Stimulated activated CD4-positive, alpha-beta T cell treated with anti-CD3 and anti-CD28 coated beads, Interleukin-4, amount 100 ng/mL, for 48 hours (primary cell): ENCODE measurements around the gene SPNS2.

Experiments
- DNase-seq, 2 donors: peaks; one replicate each; pipeline ENCODE4 v3.0.0-alpha.2; 2020; ENCODE audit warnings: low read depth in 2 of 2

The SPNS2 gene

DNA sequence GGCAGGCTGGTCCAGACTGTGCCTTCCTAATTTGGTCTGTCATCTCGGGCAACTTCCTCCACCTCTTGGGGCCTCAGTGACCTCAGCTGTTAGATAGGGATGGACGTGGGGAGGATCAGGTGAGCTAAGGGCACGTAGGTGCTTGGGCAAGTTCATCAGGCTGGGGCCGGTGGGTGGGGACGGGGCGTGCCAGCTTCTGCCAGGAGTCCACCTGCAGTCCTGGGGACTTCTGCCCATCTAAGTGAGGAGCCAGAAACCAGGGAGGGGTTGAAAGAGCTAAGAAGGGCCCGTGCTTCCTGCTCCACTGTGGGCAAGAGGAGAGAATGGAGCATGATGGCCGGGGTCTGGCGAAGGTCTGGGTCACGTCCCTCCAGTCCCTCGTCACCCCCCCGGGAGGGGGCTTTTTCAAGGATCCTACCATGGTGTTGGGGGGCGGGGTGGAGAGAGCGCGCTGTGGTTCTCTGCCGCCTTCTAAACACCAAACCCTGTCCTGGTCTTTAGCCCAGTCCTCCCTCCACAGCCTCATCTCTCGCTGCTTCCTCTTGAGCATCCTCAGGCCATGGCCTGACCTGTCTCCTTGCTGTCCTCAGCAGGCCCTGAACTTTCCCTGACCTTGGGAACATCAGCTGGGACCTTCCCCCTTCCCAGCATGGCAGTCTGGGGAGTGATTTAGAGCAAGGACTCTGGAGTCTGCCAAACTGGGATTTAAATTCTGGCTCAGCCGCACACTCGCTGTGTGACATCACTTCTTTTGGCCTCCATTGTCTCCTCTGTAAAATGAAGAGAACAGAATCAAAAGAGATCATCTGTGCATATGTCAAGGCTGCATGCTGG lies 21.6 kb downstream of the SPNS2 start:
- no peak for DNase-seq

DNA sequence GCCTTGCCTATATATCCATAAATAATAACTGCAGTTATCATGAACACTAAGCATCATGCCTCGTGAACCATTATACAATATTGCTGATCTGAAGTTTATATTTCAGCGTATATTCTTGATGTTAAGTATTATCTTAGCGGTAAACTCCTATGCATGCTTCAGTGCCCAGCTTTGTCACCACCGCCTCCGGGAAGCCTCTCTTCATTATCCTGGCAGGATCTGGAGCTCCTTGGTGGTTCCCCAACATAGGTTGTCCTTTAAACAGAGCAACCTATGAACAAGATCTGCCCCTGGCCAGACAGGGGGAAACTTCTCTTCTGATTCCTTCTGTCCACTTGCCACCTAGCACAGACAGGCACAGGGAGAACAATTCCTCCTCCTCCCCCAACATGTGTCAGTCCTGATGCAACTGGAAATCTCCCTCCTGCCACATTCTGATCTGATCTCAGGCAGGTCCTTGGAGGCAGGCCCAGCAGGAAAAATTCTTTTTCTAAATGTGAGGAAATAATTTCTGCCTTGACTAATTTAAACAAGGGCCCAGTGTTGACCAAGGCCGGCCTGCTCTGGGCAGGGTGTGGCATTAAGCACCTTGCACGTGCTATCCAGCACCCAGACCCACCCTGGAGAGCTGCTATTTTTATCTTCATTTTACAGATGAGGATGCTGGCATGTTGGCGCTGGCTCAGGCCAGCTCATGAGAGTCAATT lies 22.4 kb downstream of the SPNS2 start:
- DNase-seq: no peak

DNA sequence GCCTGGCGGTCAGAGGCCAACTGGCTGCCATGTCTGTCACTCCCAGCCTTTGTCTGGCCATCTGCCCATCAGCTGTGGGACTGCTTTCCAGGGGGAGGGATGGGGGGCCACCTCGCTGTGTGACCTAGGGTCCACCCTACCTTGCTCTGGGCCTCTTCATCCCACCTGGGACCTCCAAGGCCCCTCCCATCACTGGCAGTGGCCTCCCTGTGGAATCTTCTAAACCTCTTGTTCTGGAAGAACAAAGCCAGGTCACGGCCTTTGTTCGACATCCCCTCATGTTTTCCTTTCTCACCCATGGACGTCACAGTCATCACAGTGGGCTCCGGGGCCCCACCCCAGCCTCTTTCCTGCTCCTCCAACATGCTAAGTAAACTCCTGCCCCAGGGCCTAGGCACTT lies 24.0 kb downstream of the SPNS2 start:
- DNase-seq: no peak

DNA sequence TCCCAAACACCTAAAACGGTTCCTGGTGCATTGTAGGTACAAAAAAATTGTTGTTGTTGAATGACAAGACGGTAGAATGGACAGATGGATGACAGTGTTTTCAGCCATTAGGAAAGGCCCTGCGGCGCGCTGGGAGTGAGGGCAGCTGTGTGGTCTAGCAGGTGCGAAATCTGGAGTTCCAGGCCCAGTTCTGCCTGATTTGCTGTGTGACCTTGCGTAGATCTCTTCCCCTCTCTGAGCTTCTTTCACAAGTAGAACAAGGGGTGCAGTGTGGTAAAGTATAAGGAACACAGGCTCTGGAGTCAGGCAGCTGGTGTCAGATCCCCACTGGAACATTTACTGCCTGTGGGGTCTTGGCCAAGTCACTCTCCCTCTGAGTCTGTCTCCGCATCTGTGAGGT lies 25.3 kb downstream of the SPNS2 start:
- DNase-seq: no peak

DNA sequence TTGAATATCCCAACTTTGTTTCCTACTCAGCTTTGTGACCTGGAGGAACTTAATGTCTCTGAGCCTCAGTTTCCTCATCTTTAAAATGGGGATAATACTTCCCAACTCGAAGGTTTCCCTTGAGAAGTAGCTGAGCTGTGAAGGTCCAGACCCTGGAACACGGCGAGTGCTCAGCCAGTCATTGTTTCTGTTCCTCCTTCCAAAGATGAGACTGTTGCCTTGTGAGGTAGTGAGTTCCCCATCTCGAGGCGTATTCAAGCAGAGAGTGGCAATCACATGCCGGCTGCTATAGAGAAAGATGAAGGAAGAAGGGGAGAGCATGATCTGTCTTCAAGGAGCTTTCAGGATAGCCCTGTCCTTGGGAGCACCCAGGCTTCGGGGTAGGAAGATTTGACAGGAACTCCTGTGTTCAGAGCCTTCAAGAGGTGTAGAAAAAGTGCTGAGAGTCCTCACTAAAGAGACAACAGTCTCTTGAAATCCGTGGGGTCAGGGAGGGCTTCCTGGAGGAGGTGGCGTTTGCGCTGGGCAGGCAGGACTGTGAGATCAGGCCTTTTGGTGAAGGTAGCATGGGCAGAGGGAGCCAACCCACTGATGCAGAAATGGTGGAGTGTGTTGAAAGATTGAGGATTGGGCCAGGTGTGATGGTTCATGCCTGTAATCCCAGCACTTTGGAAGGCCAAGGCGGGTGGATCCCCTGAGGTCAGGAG lies 27.2 kb downstream of the SPNS2 start:
- no peak for DNase-seq

DNA sequence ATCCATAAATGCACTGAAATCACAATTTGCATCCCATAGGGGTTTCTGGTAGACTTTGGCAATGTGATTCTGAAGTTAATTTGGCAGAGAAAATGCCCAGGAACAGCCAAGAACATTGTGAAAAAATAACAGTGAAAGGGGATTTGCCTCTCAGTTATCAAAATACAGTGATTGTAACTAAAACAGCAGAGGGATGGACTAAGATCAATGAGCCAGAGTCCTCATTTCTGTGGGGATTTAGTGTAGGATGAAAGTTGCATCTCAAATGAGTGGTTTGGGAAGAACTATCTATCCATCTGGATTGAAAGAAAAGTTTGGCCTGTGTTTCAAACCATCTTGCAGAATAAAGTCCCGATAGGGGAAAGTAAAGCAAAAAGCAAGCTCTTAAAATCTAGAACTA lies 28.5 kb downstream of the SPNS2 start:
- DNase-seq: no peak

DNA sequence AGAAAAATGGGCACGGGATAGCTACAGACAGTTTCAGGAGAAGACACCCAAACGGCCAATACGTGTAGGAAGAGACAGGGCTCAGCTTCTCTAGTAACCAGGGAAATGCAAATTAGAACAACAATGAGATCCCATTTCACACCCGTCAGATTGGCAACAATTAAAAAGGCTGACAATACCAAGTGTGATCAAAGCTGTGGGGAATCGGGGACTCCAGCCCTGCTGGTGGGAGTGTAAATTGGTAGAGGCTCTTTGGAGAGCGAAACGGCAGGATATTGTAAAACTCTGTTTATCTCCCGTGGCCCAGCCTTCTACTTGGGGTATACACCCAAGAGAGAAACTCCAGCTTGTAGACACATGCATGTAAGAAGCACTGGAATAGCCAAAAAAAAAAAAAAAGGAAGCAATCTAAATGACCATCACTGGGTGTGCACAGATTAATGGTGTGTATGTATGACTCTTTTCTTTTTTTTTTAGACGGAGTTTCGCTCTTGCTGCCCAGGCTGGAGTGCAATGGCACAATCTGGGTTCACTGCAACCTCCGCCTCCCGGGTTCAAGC lies 29.0 kb downstream of the SPNS2 start:
- no peak for DNase-seq

DNA sequence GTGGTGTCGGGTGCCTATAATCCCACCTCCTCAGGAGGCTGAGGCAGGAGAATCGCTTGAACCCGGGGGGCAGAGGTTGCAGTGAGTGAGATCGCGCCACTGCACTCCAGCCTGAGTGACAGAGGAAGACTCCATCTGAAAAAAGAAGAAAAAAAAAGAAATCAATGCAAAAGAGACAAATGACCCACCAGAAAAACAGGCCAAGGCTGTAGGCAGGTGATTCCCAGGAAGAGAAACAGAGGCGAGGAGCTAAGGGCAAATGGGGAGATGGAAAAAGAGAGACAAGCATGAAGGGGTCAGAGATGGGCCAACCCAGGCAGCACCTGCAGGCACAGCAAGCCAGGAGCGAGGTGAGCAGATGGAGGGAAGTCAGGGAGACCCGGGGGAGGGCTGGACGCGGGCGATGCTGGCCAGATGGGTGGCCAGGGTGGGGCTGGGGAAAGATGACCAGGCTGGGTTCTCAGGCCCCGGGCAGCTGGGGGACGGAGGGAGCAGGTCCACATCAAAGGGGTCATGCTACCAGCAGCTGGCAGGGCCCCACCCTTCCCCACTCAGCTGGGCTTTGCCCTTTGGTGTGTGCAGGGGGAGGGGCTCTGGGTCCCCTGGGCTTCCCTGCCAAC lies 31.0 kb downstream of the SPNS2 start:
- no peak for DNase-seq

DNA sequence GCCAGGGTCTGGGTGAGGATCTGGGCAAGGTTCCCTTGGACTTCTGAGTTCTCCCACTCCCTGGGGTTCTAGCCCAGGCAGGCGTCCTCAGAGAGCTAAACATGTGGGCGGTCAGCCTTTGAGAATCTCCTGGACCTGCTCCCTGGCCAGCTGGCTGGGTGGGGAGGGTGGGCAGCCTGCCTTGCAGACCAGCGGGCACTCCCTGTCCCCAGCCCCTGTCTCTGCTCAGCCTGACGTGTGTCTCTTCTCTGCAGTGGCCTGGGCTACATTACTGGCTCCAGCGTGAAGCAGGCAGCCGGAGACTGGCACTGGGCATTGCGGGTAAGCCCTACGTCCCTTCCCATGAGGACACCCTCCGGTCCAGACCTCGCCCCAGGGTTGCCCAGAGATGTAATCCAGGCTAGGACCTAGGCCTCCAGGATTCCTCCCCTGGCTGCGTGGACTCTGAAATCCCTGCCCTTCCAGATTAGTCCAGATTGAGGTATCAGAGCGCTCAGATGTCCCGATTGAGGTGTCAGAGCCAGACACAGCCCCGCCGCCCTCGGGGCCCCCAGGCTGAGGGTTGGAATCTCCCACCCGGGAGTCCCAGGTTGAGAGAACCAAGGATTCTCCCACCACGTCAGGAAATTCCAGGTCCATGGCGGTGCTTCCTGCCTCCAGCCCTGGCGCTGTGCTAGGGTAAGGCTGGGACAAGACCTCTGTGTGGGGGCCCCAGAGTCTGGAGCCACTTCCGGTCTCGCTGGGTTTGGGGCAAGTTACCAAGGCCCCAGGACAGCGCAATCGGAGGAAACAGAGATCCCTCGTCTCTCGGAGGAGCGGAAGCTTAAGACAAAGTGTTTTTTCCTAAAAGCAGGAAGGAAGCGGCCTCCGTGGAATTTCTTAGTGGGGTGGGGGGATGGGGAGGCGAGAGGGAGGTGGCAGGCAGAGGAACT lies 32.4 kb downstream of the SPNS2 start:
- DNase-seq: no peak

DNA sequence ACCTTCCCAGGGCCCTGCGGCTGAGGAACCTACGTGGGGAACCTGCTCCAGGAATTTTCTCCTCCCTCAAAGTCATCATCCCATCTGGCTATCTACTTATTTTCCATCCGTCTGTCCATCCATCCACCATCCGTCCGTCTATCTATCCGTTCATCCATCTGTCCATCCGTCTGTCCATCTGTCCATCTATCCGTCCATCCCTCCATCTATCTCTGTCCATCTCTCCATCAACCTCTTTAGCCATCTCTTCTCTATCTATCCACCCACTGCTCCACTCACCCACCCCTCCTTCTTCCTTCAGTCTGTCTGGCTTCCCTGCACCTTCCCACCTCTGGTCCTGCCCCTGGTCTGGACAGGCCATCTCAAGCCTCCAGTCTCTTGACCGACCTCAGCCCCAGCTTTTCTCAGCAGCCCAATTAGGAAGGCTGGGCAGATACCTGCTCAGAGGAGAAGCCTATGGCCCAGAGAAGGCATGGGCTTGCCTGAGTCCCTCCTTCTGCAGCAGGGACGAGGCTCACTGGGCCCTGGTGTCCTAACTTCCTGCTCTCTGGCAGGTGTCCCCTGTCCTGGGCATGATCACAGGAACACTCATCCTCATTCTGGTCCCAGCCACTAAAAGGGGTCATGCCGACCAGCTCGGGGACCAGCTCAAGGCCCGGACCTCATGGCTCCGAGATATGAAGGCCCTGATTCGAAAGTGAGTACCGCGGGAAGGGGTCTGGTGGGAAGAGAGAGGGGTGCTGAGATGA lies 33.5 kb downstream of the SPNS2 start:
- DNase-seq: no peak

DNA sequence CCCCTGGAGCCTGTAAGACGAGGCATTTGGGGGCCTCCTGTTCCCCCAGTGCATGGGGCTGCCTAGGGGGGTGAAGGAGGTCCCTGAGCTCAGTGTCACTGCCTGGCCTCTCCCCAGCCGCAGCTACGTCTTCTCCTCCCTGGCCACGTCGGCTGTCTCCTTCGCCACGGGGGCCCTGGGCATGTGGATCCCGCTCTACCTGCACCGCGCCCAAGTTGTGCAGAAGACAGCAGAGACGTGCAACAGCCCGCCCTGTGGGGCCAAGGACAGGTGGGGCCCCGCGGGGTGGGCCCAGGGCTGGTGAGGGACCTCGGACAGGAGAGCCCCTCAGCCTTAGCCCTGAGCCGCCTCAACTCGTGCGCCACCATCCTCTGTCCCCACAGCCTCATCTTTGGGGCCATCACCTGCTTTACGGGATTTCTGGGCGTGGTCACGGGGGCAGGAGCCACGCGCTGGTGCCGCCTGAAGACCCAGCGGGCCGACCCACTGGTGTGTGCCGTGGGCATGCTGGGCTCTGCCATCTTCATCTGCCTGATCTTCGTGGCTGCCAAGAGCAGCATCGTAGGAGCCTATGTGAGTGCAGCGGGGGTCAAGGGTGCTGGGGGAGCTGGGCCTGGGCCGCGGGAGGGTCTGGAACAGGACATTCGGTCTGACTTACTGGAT lies 34.3 kb downstream of the SPNS2 start:
- no peak for DNase-seq

DNA sequence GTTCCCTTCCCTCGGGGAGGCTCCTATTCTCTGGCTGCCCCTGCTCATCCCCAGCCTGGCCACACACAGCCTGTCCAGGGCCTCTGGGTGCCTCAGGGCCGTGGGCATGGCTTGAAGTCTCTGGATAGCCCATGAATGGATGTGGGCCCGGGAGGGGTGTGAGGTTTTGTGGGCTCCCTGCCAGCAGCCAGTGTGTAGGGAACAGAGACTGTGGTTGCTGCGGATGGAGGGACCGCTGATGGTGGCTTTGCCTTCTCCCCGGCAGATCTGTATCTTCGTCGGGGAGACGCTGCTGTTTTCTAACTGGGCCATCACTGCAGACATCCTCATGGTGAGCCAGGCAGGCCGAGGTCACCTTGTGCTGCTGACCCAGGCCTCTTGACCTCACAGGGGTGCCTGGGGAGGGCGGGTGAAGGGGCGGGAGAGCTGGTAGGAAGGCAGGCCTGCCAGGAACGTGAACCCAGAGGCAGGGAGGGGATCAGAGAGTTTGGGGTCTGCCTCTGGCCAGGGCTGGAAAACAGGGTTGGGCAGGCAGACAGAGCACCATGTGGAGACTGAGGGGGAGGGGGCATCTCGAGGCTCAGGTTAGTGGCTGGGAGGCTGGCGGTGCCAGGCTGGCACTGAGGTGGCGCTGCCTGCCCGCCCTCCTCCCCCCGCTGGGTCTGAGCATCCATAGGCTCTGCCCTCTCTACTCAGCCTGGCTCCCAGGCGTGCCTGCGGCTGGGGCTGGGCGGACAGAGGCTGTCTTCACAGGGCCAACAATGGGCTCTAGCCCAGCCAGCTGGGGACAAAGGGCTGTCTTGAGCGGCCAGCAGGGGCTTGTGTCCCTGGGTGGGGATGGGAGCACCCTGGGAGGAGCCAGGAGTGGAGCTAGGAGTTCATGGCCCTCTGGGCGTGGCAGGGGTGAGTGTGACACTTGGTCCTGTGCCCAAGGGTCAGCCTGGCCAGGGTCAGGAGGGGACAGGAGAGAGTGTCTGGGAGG lies 35.1 kb downstream of the SPNS2 start:
- no peak for DNase-seq

DNA sequence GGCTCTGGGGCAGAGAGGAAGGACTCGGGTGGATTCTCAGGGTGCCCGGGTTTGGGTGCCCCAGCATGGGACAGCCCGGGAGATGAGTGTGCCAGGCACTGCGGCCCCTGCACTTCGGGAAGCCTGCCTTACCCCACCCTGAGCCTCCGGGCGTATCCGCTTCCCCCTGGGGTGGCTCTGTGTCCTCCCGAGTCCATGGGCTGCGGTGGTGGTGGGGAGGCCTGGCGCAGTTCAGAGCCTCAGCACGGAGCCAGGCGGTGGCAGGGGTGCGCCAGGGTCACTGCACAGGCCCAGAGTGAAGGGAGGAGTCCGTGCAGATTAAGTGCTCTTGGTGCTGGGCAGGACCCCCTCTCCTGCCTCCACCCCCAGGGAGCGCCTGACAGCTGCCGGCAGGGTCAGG lies 35.8 kb downstream of the SPNS2 start:
- DNase-seq: no peak

DNA sequence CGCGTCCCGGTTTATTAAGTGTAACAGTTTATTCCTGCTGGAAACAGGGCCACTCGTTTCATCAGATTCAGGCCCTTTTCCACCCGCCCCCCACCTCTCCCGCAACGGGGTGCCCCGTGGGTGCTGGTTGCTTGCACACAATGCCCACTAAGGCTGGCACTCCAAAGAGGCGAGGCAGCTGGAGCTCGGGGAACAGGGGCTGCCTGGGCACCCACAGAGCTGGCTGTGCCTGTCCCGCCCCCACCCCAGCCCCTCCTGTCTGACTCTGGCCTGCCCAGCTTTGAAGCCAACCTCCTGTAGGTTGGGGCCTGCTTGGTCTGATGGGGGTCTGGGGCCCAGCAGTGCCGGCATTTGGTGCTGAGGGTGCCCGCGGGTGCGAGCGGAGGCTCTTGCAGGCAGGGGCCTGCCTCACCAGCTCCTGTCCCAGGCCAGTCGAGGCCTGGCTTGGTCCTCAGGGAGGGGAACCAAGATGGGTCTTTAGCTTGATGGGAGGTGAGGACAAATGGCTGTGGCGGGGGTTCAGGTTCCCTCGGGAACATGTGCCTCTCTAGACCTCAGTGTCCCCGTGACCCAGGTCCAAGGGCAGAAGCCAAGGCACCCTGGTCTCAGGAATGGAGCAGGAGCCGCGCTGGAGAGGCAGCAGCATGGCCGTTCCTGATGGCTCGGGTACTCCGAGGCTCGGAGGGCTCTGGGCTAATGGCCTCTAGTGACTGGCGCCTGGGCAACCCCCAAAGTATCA lies 36.4 kb downstream of the SPNS2 start:
- no peak for DNase-seq

DNA sequence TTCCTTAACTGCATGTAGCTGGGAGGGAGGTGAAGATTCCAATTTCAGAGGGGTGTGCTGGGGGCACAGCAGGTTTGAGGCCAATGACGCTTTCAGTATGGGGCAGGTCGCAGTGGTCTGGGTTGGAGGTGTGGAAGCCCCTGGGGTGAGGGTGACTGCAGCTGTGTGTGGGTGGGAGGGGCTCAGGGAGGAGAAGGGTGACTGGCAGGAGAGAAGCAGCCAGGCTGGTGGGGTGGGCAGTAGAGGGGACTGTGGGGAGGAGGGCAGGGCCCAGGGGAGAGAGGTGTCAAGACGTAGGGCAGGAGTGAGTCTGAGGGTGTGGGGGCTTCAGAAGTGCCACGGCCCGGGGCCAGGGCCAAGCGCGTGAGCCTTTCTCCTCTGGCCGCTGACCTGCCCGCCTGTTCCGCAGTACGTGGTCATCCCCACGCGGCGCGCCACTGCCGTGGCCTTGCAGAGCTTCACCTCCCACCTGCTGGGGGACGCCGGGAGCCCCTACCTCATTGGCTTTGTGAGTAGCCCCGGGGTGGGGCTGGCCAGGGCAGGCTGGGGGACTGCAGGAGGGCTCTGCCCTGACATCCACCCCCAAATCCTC lies 37.1 kb downstream of the SPNS2 start:
- no peak for DNase-seq

DNA sequence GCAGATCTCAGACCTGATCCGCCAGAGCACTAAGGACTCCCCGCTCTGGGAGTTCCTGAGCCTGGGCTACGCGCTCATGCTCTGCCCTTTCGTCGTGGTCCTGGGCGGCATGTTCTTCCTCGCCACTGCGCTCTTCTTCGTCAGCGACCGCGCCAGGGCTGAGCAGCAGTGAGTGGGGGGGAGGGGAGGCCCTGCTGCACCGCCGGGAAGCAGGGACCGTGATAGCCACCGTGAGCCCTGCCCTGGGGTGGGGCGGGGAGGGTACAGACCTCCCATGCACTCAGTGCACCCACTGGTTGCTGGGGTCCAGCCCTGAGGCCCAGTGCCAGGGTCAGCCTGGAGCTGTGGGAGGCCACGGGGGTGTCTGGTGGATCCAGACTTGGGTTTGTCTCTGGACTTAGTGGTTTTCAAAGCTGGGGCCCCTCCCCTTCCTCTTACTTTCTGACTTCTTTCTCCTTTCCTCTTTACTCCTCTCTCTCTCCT lies 37.6 kb downstream of the SPNS2 start:
- no peak for DNase-seq

DNA sequence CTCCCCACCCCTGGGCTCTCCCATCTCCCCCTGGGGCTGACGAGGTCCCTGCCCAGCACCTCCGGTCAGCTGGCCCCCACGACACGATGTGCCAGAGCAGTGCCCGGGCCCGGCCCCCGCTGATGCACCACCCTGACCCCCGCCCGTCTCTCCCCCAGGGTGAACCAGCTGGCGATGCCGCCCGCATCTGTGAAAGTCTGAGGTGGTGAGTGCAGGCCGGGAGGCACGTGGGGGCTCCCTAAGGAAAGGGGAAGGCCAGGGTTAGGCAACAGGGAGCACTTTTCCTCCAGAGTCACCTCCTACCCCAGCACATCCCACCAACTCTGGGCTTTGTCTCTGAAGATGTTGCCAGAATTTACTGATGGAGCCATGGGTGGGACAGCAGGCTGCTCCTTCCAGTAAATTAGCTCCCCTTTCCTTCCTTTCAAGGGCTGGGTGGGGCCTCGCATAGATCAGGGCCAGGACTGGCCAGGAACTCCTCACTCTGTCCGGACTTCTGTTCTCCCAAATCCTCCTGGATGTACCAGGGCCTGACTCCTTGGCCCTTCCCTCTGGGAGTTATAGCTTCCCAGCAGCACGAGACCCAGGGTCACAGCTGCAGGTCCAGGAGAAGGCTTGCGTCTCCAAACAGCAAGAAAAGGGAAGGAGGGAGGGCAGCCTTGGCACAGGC lies 38.2 kb downstream of the SPNS2 start:
- no peak for DNase-seq
